ENCODE data around the gene CXCL16.

DNA sequence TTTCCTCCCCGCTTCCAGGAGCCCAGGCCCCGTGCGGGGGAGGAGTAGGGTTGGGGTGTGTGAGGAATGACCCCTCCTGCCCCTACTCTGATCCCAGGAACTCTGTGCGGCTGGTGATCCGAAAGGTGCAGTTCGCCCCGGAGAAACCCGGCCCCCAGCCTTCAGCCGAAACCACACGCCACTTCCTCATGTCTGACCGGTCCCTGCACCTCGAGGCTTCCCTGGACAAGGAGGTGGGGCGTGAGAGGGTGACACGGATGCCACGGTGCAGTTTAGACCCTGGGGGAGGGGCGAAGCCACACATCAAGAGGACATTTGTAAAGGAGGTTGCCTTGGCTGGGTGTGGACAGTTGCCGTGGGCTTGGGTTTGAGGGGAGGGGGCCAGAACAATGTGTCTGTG lies 21.9 kb downstream of the CXCL16 start:
- TF ChIP-seq CTCF (IDR thresholded peaks at IDR 0.05) (no peak), POLR2A (IDR thresholded peaks at IDR 0.05) (no peak), EP300 (IDR thresholded peaks at IDR 0.05) (no peak), POLR2AphosphoS5 (IDR thresholded peaks at IDR 0.05) (no peak)

Data from suprapubic skin (tissue), 4 donors.